Right cardiac atrium (tissue), 5 donors: ENCODE data around the gene PSMB3. TPM values are rescaled to one million over a fixed set of nuclear protein-coding genes. Genes with fewer than 3 reads are reported as not detected.

Experiments used
- ATAC-seq, 2 donors: fragments of 200-7000 bp; cut with Tn5 transposase; one replicate each; pipeline versions ENCODE4 v1.8.0 to v1.9.1; 2020; ENCODE audit warnings: moderate library complexity in 2 of 2, mild to moderate bottlenecking in 1 of 2
- DNase-seq, 3 donors: peaks; one replicate each; pipeline ENCODE4 v3.0.0-alpha.2; 2020
- H3K27ac ChIP-seq: one replicate; pipeline ENCODE4 v1.5.1; 2013; ENCODE audit warnings: mild to moderate bottlenecking, low read length, control low read depth, moderate library complexity
- H3K27me3 ChIP-seq: one replicate; pipeline ENCODE4 v1.6.1; 2013; ENCODE audit not compliant: control insufficient read depth, insufficient read depth
- H3K4me1 ChIP-seq: one replicate; pipeline ENCODE4 v1.6.1; 2013; ENCODE audit warnings: low read length; ENCODE audit not compliant: control insufficient read depth, insufficient read depth
- H3K4me3 ChIP-seq: one replicate; pipeline ENCODE4 v1.5.1; 2013; ENCODE audit warnings: low read length, control low read depth
- H3K9me3 ChIP-seq: one replicate; pipeline ENCODE4 v1.6.1; 2013; ENCODE audit warnings: low read length; ENCODE audit not compliant: control insufficient read depth
- WGBS: extraction: QIAGEN DNeasy Blood & Tissue Kit; methylation state at CpG from one replicate; pipeline ENCODE4 v1.1.7; 2013; 5-methylcytosine and 5-hydroxymethylcytosine counted together
- intact Hi-C, 4 donors: fragments of 100-400 bp; cut with DNase I; formaldehyde crosslinking; loops; one replicate each; pipeline versions ENCODE4 v1.11.0 to v1.14.0; 2022 to 2023
- polyA plus RNA-seq: library from polyadenylated mRNA; stranded (reverse); fragments of 200-250 nt; gene quantifications from one replicate; pipeline ENCODE4 v1.2.3, GENCODE V29; 2013
- total RNA-seq, 4 donors: library from RNA; stranded (reverse); fragmentation: NEBNext Ultra II Directional; extraction: Animal tissue kit (Norgen Biotek cat#: 25700); gene quantifications; one replicate each; pipeline ENCODE4 v1.2.1, GENCODE V29; 2021
- donor health status: healthy with polysubstance abuse.
- donor health status: DM: no; HTN: yes; CAD: no.
- donor health status: DM: no; HTN: no; CAD: no.
- donor health status: DM: no; HTN: yes; CAD: no; lungs with severe emphysema.
- donor health status: DM: yes; HTN: yes; CAD: no.

Gene PSMB3
- total and polyA plus RNA-seq, 5 donors = 134 to 247 (median 147) TPM

DNA sequence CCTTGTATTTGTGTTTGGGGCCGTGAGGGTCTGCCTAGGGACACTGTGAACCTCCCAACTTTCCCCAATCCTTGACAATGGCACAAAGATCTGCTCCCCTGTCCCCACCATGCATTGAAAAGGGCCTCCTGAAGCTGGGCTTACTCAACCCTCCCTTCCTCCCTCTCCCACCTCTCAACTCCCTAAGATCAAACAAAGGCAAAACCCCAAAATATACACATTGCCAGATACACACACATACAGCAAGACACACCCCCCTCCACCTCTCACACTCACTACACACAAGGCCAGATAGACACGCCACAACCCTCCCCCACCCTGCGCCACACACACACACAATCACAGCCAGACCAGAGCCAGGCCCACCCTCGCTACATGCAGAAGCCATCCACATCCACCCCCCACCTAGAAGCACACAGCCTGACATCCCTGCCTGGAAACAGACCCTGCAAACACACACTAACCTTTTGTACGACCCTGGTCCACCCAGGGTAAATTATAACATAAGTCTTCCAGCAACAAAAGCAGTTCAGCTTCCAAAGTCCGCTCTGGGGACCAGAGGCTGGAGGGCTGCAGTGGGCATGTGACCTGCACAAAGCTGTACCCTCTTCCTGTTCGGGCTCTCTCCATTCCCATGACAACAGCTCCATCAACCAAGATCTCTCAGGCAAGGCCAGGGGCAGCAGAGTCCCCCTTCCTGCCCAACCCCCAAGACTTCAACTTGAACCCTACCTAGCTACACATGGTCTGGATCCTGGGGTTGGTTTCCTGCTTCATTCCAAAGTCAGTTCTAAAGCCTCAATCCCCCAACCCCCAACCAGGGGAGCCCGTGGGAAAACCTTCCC lies 6.3 kb upstream of the PSMB3 start:
- ATAC-seq (no peak), DNase-seq (peak; percentile 18 to 50 (median 42))
- H3K9me3 ChIP-seq = no peaks in the 10 kb centered on the region
- 43% methylated on average over 8 of the region's 8 CpGs for WGBS
- H3K4me1 ChIP-seq = peaks cover 19% of the 10 kb centered on the region
- intact Hi-C loops = no loop called here
- H3K27me3 ChIP-seq = no peaks in the 10 kb centered on the region
- no peak overlapping the region for H3K27ac ChIP-seq
- peak overlapping the region; percentile 85 for H3K4me3 ChIP-seq

- Histone ChIP-seq H3K9me3 (no peaks in the 10 kb centered on the region), H3K27ac (peak overlapping the region; percentile 58), H3K4me1 (peaks cover 14% of the 10 kb centered on the region), H3K4me3 (peak overlapping the region; percentile 85), H3K27me3 (no peaks in the 10 kb centered on the region)
- intact Hi-C loops = no loop called here
- DNase-seq (peak in 2 of 3 donors; percentile 71 to 76), ATAC-seq (no peak)
- 2% methylated on average over 21 of the region's 21 CpGs for WGBS
Measured at GRCh38 chr17:38746849-38747462, 5.6 kb upstream of the PSMB3 start.

DNA sequence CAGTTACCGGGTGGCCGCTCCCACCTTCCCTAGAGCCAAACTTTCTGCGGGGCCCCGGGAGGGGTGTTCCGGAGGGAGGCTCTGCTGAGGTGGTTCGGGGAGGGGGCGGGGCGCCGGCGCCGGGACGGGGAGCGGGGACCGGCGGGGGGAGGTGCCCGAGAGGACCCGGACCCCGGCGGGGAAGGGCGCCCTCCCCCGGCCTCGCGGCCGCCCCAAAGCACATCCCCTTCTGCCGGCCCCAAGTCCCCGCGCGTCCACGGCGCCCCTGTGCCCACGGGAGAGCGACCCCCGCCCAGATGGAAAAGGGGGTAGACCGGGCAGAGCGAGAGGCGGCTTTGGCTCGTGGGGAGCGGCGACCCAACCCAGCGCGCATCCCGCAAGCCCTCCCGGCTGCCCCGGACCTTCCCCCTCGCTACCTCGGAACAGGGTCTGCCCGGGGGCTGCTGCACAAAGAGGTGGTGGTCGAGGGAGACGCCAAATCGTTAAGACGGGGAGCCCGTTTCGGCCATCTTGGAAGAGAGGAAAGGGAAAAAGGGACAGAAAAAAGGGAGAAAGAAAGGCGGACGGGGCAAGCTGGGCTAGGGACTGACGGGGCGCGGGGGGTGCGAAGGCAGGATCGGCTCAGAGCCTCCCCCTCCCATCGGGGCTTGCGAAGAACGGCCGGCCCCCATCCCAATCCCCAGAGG lies 4.9 kb upstream of the PSMB3 start:
- WGBS = 1% methylated on average over 64 of the region's 64 CpGs
- DNase-seq = peak; percentile 69 to 89 (median 85)
- Histone ChIP-seq H3K27me3 (no peaks in the 10 kb centered on the region), H3K4me1 (peaks cover 10% of the 10 kb centered on the region), H3K9me3 (no peaks in the 10 kb centered on the region), H3K27ac (peak overlapping the region; percentile 71), H3K4me3 (peak overlapping the region; percentile 85)
- intact Hi-C loops = no loop called here
- peak in 1 of 2 donors; percentile 0 for ATAC-seq

- intact Hi-C loops = no loop called here
- Histone ChIP-seq H3K4me1 (peaks cover 7% of the 10 kb centered on the region), H3K4me3 (peak within 1 kb of the TSS; percentile 85)
Measured at GRCh38 chr17:38748149-38748891, 4.2 kb upstream of the PSMB3 start, which contains the start of gene PCGF2. Gene PCGF2, minus strand, starts transcription at chr17:38748336. Its CDS starts 7,934 bp downstream, at chr17:38740402.

DNA sequence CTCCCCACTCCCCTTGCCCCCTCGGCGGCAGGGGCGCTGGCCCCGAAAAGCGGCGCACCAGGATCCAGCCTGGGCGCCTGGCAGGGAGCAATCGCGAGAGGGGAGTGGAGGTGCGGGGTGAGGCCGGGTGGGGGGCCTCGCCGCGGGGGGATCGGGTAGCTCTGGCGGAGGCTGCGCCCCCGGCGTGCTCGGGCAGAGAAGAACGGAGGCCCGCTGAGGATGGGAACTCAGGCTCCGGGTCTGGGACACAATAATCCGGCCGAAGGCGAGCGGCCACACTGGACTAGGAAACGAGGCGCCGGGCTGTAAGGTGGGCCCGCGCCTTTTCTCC lies 3.7 kb upstream of the PSMB3 start:
- H3K4me3 ChIP-seq = peak overlapping the region; percentile 85
- peak overlapping the region; percentile 88 for H3K27ac ChIP-seq
- under 1% methylated on average over 32 of the region's 32 CpGs for WGBS
- no peaks in the 10 kb centered on the region for H3K9me3 ChIP-seq
- no peaks in the 10 kb centered on the region for H3K27me3 ChIP-seq
- DNase-seq = no peak
- peaks cover 5% of the 10 kb centered on the region for H3K4me1 ChIP-seq
- intact Hi-C loops = no loop called here
- ATAC-seq = peak in 1 of 2 donors; percentile 0

More at GRCh38 chr17:38748149-38748891, 4.2 kb upstream of the PSMB3 start, which contains the start of gene PCGF2:
- no peaks in the 10 kb centered on the region for H3K27me3 ChIP-seq
- H3K9me3 ChIP-seq = no peaks in the 10 kb centered on the region
- DNase-seq (peak; percentile 95 to 98 (median 96)), ATAC-seq (peak; percentile 33 to 52)
- H3K27ac ChIP-seq = peak within 1 kb of the TSS; percentile 88
- under 1% methylated on average over 47 of the region's 47 CpGs for WGBS

GRCh38 chr17:38749223-38750043 lies 3.1 kb upstream of the PSMB3 start:
- peak; percentile 57 to 68 for ATAC-seq
- H3K27me3 ChIP-seq = no peaks in the 10 kb centered on the region
- WGBS = under 1% methylated on average over 79 of the region's 79 CpGs
- H3K9me3 ChIP-seq = no peaks in the 10 kb centered on the region
- peak; percentile 91 to 96 (median 95) for DNase-seq
- H3K27ac ChIP-seq = peak overlapping the region; percentile 88
- intact Hi-C loops = no loop called here
- H3K4me3 ChIP-seq = peak overlapping the region; percentile 85
- peaks cover 2% of the 10 kb centered on the region for H3K4me1 ChIP-seq

DNA sequence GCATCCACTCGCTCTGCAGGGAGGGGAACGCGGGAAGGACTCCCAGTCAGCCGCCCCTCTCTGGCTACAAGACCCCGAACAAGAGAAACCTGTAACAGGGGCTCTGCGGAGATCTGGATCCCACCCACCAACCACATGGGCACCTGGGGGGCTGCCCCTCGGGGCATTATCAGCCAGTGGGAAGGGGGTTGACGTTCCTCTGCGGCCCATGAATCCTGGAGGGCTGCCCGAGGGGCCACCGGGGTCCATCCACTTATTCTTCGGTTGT lies 2.6 kb upstream of the PSMB3 start:
- H3K9me3 ChIP-seq = no peaks in the 10 kb centered on the region
- peak overlapping the region; percentile 85 for H3K4me3 ChIP-seq
- 5% methylated on average over 12 of the region's 12 CpGs for WGBS
- peak overlapping the region; percentile 88 for H3K27ac ChIP-seq
- H3K4me1 ChIP-seq = peaks cover 2% of the 10 kb centered on the region
- DNase-seq (no peak), ATAC-seq (no peak)
- intact Hi-C loops = no loop called here
- no peaks in the 10 kb centered on the region for H3K27me3 ChIP-seq

- intact Hi-C loops = no loop called here
- Histone ChIP-seq H3K4me1 (peaks cover 2% of the 10 kb centered on the region), H3K27me3 (no peaks in the 10 kb centered on the region), H3K9me3 (no peaks in the 10 kb centered on the region), H3K4me3 (peak overlapping the region; percentile 85), H3K27ac (peak overlapping the region; percentile 88)
- ATAC-seq (no peak), DNase-seq (peak in 1 of 3 donors; percentile 60)
- 24% methylated on average over 28 of the region's 28 CpGs for WGBS
Measured at GRCh38 chr17:38750312-38751121, 2.0 kb upstream of the PSMB3 start.

DNA sequence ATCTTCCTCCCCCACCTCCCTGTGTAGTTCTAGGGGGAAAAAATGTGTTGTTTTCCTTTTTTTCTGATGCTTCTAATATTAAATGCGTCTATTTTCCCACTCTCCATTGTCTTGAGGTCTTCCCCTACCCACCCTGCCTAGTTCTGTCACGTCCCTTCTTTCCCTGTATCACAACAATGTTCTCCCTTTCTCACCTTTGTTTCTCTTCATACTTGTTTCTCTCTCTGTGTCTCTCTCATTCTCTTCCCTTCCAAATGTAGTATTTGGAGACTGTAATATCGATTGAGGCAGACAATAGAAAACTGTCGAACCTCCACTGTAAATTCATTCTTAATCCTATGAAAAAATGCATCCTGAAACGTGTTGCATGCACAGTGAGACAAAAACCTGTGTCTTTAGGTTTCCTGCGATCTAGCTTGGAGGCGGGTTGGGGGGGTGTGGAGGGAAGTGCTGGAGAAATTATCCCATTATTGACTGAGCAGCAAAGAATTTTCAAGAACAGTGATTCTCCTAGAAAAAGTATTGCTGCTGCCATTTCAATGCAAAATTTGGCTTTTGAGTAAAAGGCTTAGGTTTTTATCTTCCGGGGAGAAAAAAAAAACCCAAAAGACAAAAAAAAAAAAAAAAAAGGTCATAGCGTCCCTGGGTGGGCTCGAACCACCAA lies 1.3 kb upstream of the PSMB3 start:
- no peaks in the 10 kb centered on the region for H3K27me3 ChIP-seq
- H3K4me3 ChIP-seq = peak overlapping the region; percentile 57
- peaks cover 2% of the 10 kb centered on the region for H3K4me1 ChIP-seq
- H3K27ac ChIP-seq = peak overlapping the region; percentile 32
- DNase-seq (peak in 1 of 3 donors; percentile 24), ATAC-seq (no peak)
- intact Hi-C loops = no loop called here
- 4% methylated on average over 10 of the region's 10 CpGs for WGBS
- no peaks in the 10 kb centered on the region for H3K9me3 ChIP-seq
